NCI-H2227 (cell line): Measurements from ENCODE around the gene S100A2.
"Not testable (repeated sequence)": the region's sequence is repeated elsewhere in the genome, so short reads cannot be mapped to it uniquely, and the experiment has no call there.

Experiments
- DNase-seq: peaks from one replicate; lab custom pipeline; 2025; ENCODE audit not compliant: unreplicated experiment; lab: John Stamatoyannopoulos, UW

S100A2 gene

GRCh38 chr1:153566414-153567371 lies 1.0 kb upstream of the S100A2 start:
- peak; percentile 31 for DNase-seq

GRCh38 chr1:153563991-153564390 lies 1.7 kb downstream of the S100A2 start:
- no peak for DNase-seq

- DNase-seq: no peak
Measured at GRCh38 chr1:153563483-153563901, 2.2 kb downstream of the S100A2 start.

GRCh38 chr1:153562021-153562420 lies 3.6 kb downstream of the S100A2 start:
- not testable (repeated sequence) for DNase-seq

GRCh38 chr1:153561466-153561985 lies 4.1 kb downstream of the S100A2 start:
- no peak for DNase-seq

GRCh38 chr1:153560771-153561465 lies 4.7 kb downstream of the S100A2 start:
- DNase-seq: no peak

- DNase-seq: no peak
Measured at GRCh38 chr1:153560241-153560640, 5.4 kb downstream of the S100A2 start.

DNA sequence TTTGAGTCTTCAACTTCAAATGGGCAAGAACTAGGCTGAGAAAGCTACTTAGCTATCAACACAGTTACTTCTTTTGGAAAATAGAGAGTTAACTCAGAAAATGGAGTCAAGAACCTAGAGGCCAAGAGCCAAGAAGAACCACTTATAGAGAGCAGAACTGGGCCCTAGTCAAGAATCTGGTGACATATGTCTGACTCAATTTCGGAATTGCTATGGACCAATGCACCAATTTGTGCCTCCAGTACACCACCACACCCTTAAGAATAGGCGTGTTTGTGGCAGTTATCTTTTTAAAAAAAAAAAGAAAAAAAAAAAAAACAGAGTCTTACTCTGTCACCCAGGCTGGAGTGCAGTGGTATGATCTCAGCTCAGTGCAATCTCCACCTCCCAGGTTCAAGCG lies 7.8 kb downstream of the S100A2 start:
- no peak for DNase-seq

DNA sequence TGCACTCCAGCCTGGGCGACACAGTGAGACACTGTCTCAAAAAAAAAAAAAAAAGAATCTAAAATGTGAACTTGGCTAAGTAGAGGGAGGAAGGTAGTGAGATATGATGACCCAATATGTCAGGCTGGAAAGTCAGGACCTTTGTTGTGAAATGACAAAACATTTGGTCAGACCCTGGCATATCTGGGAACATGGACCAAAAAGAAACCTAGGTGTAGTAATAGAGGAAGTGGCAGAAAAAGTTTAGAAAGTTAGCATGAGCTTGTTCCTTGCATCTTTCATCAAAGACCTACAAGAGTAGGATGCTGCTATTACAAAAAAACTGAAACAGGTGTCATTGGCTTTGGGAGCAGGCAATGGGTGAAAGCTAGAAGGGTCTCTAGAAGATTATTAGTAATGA lies 9.3 kb downstream of the S100A2 start:
- DNase-seq: no peak

DNA sequence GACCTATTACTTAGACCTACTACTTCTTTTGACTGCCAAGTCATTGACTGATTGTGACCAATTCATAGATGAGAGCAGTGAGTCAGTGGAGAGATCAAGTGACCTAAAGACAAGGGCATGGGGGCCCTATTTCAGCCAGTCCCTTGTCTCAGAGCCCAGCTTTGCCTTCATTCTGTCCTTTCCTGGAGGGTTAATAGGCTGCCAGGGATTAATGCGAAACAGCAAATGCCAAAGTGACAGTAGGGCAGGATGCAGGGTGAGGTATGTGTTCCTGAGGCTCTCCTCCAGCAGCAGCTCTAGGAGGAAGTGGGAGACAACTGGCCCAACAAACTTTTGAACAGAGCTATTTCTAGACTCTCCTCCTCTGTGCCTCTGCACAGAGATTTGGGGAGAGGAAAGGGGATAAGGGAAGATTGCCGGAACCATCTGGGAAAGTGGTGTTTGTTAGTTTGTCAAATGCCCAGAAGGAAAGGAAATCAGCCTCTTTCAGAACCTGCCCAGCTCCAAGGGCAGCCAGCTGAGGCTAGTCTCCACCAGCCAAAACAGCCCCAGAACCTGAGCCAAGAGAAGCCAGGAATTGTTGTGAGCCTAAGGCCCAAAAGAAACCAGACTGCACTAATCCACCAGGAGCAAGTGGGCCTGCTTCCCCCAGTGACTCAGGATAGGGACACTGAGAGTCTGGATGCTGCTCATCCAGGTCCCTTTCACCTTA lies 11.7 kb downstream of the S100A2 start:
- DNase-seq: no peak

- no peak for DNase-seq
Measured at GRCh38 chr1:153553096-153553495, 12.5 kb downstream of the S100A2 start.

- no peak for DNase-seq
Measured at GRCh38 chr1:153552335-153552734, 13.3 kb downstream of the S100A2 start.

- DNase-seq: no peak
Measured at GRCh38 chr1:153550827-153551500, 14.7 kb downstream of the S100A2 start.

GRCh38 chr1:153550398-153550758 lies 15.3 kb downstream of the S100A2 start:
- DNase-seq: no peak

DNA sequence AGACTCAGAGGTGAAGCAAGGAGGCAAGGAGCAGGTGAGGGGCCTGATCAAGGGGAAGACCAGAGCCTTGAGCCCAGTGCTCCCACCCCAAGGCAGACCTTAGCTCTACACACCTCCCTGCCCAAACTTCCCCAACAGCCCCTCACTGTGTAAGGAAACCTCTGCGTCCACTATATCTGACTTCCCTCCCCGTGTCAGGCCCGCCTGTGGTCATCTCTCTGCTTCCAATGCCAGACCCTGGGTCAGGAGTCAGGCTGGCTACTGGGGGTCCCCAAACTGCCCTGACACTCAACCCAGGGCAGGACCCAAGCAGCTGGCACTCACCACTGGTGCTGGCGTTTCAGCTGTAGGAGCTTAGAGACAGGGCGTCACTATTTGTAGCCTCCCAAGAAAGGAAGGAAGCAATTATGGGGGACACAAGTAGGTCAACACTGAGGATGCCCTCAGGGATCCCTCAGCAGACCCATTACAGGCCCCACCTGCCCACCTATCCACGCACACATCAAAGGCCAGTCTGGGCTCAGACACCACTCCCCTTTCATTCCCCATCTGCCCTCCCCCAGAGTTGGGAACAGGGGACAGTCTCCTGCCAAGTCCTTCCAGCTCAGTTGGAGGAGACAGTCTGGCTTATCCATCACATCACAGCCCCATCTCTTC lies 15.8 kb downstream of the S100A2 start:
- no peak for DNase-seq

DNA sequence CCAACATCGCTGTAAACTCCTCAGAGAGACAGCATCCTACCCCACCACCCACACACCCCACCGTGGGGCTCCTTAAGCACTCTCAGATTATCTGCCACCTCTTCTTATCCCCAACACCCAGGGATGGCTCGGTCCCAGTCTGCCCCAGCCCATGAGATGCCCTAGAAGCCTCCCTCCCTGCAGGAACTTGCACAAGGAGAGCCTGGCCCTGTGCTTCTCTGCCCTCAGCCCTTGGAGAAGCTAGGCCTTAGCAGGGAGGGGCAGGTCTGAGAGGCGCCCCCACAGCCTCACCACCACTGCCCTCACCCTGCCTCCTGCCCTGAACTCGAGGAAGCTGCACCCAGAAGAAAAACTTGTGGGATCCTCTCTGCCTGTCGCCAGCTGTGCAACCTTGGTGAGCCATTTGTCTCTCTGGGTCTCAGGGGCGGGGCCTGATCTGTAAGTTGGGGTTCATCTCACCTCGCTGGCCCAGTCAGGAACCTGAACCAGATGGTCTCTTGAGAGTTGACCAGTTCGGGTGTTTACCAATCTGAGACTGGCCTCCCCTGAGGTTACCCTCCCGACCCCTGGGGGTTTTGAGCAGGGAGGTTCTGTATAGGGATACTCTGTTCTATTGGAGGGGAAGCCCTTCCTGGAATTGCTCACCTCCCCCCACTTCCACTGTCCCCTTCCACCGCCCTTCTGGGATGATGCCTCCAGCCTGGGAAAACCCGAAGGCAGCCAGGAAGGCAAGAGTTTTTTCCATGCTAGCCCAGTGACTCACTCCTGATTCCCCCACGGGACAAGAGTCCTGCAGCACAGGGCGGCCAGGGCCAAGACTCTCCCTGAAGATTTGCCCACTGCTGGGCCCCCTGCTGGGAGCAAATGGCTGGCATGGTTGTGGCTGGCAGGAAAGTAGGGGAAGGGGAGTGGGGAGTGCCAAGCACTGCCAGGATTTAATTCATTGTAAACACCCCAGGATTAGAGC lies 16.6 kb downstream of the S100A2 start, which contains the start of gene S100A3:
TSS of gene S100A3 (minus strand) at position 537 of the 967 bp plus-strand sequence. CDS start 773 bp downstream, outside the sequence.
- DNase-seq: no peak

GRCh38 chr1:153547560-153548551 lies 17.8 kb downstream of the S100A2 start:
- no peak for DNase-seq
